GM13977 (cell line): ENCODE data around the gene MANSC4.
A peak's percentile ranks its signal among the peaks of the same experiment; 100 is the strongest.

Experiments used
- DNase-seq: peaks from one replicate; pipeline ENCODE4 v3.0.0; 2012; ENCODE audit warnings: low spot score
- CTCF ChIP-seq: IDR thresholded peaks from 2 replicates; pipeline ENCODE4 v1.5.1; 2012; ENCODE audit warnings: mild to moderate bottlenecking, control low read depth; ENCODE audit not compliant: insufficient read depth; ENCODE audit errors: extremely low read depth, missing control alignments
- in situ Hi-C: fragments of 300-500 bp; cut with MboI; formaldehyde crosslinking; loops from one replicate; pipeline ENCODE4 v1.12.0; 2022; ENCODE audit warnings: low sequenced_read_pairs, low pct_unique_long_range_greater_than_20kb, mixed read lengths, inconsistent platforms; ENCODE audit not compliant: unreplicated experiment

Gene MANSC4

GRCh38 chr12:27780612-27781408, 774 bp upstream of the MANSC4 start:
- in situ Hi-C loops, result no loop called here
- peak; percentile 44 for DNase-seq
- no peak for TF ChIP-seq CTCF

GRCh38 chr12:27779416-27779919, 568 bp downstream of the MANSC4 start:
- TF ChIP-seq CTCF, result no peak
- in situ Hi-C loops, result no loop called here
- DNase-seq, result peak; percentile 53

GRCh38 chr12:27778206-27778605, 1.8 kb downstream of the MANSC4 start:
- in situ Hi-C loops, result no loop called here
- no peak for TF ChIP-seq CTCF
- no peak for DNase-seq

- in situ Hi-C loops, result no loop called here
- DNase-seq, result no peak
- TF ChIP-seq CTCF, result no peak
These were observed 2.9 kb downstream of the MANSC4 start for GRCh38 chr12:27777141-27777540.

- DNase-seq, result no peak
- no peak for TF ChIP-seq CTCF
- in situ Hi-C loops, result no loop called here
These were observed 7.5 kb downstream of the MANSC4 start for GRCh38 chr12:27772328-27773049.

- in situ Hi-C loops, result no loop called here
- TF ChIP-seq CTCF, result no peak
- DNase-seq, result no peak
These were observed 8.3 kb downstream of the MANSC4 start for GRCh38 chr12:27771481-27772327.
